ENCODE results near the gene CCDC102B.
A peak's percentile ranks its signal among the peaks of the same experiment; 100 is the strongest.

The CCDC102B gene

GRCh38 chr18:68842951-68843350, 45.1 kb downstream of the CCDC102B start:
- Histone ChIP-seq H3K9ac (no peak overlapping the region), H4K20me1 (ENCODE audit: insufficient read depth) (no peaks in the 10 kb centered on the region), H3K4me3 (IDR thresholded peaks at IDR 0.05; ENCODE audit: insufficient read depth, low read depth, low read length) (no peak overlapping the region), H3K4me1 (ENCODE audit: low read depth, poor library complexity, severe bottlenecking) (peaks cover 17% of the 10 kb centered on the region), H2AFZ (ENCODE audit: low read depth) (no peak overlapping the region), H3K27ac (no peak overlapping the region), H3K36me3 (ENCODE audit: insufficient read depth) (no peaks in the 10 kb centered on the region), H3K79me2 (ENCODE audit: insufficient read depth, low read depth) (no peaks in the 10 kb centered on the region), H3K27me3 (ENCODE audit: insufficient read depth, low read depth) (no peaks in the 10 kb centered on the region), H3K4me2 (no peak overlapping the region)
- no peak for TF ChIP-seq CTCF (conservative IDR thresholded peaks at IDR 0.05; ENCODE audit: low read depth, low read length)

GRCh38 chr18:68843473-68844089, 45.7 kb downstream of the CCDC102B start:
- Histone ChIP-seq H2AFZ (ENCODE audit: low read depth) (no peak overlapping the region), H3K4me3 (IDR thresholded peaks at IDR 0.05; ENCODE audit: insufficient read depth, low read depth, low read length) (no peak overlapping the region), H4K20me1 (ENCODE audit: insufficient read depth) (no peaks in the 10 kb centered on the region)

GRCh38 chr18:68847219-68847837, 49.4 kb downstream of the CCDC102B start:
- Histone ChIP-seq H3K79me2 (ENCODE audit: insufficient read depth, low read depth) (no peaks in the 10 kb centered on the region), H3K36me3 (ENCODE audit: insufficient read depth) (no peaks in the 10 kb centered on the region), H3K27ac (no peak overlapping the region), H3K9ac (no peak overlapping the region), H3K27me3 (ENCODE audit: insufficient read depth, low read depth) (no peaks in the 10 kb centered on the region), H3K4me2 (no peak overlapping the region), H3K4me3 (IDR thresholded peaks at IDR 0.05; ENCODE audit: insufficient read depth, low read depth, low read length) (no peak overlapping the region), H4K20me1 (ENCODE audit: insufficient read depth) (no peaks in the 10 kb centered on the region), H3K4me1 (ENCODE audit: low read depth, poor library complexity, severe bottlenecking) (no peaks in the 10 kb centered on the region), H2AFZ (ENCODE audit: low read depth) (no peak overlapping the region)
- peak; percentile 95 for TF ChIP-seq CTCF (conservative IDR thresholded peaks at IDR 0.05; ENCODE audit: low read depth, low read length)

More at GRCh38 chr18:68843473-68844089, 45.7 kb downstream of the CCDC102B start:
- Histone ChIP-seq H3K4me2 (no peak overlapping the region), H3K9ac (no peak overlapping the region), H3K27me3 (ENCODE audit: insufficient read depth, low read depth) (no peaks in the 10 kb centered on the region), H3K4me1 (ENCODE audit: low read depth, poor library complexity, severe bottlenecking) (peaks cover 10% of the 10 kb centered on the region), H3K27ac (no peak overlapping the region), H3K79me2 (ENCODE audit: insufficient read depth, low read depth) (no peaks in the 10 kb centered on the region), H3K36me3 (ENCODE audit: insufficient read depth) (no peaks in the 10 kb centered on the region)
- no peak for TF ChIP-seq CTCF (conservative IDR thresholded peaks at IDR 0.05; ENCODE audit: low read depth, low read length)

- H3K4me2 ChIP-seq, result no peak overlapping the region
- no peak overlapping the region for H3K4me3 ChIP-seq (IDR thresholded peaks at IDR 0.05; ENCODE audit: insufficient read depth, low read depth, low read length)
- no peak for TF ChIP-seq CTCF (conservative IDR thresholded peaks at IDR 0.05; ENCODE audit: low read depth, low read length)
- no peaks in the 10 kb centered on the region for H4K20me1 ChIP-seq (ENCODE audit: insufficient read depth)
- no peak overlapping the region for H3K9ac ChIP-seq
- no peaks in the 10 kb centered on the region for H3K4me1 ChIP-seq (ENCODE audit: low read depth, poor library complexity, severe bottlenecking)
- H3K79me2 ChIP-seq (ENCODE audit: insufficient read depth, low read depth), result no peaks in the 10 kb centered on the region
- H3K27me3 ChIP-seq (ENCODE audit: insufficient read depth, low read depth), result no peaks in the 10 kb centered on the region
- no peaks in the 10 kb centered on the region for H3K36me3 ChIP-seq (ENCODE audit: insufficient read depth)
- H2AFZ ChIP-seq (ENCODE audit: low read depth), result no peak overlapping the region
- no peak overlapping the region for H3K27ac ChIP-seq
These were observed 50.4 kb downstream of the CCDC102B start for GRCh38 chr18:68848242-68848641.

Measured in KMS-11 (cell line).